OCI-LY1 (cell line): ENCODE measurements around the gene TMEM44.

Experiments used
- EZH2 ChIP-seq: fragments of 200-600 bp; sonication (generic), shearing (Covaris generic); IDR thresholded peaks from 2 replicates; pipeline ENCODE4 v1.8.0; 2017; ENCODE audit warnings: borderline replicate concordance, mixed run types, mild to moderate bottlenecking, antibody characterized with exemption, low read length, moderate library complexity, mixed read lengths
- TF ChIP-seq, protein P1 (sequence below): fragments of 200-600 bp; sonication (generic), shearing (Covaris generic); IDR thresholded peaks from 2 replicates; pipeline ENCODE4 v1.5.1; 2017; ENCODE audit warnings: mild to moderate bottlenecking, antibody characterized with exemption, low read length, moderate library complexity, mixed read lengths

DNA sequence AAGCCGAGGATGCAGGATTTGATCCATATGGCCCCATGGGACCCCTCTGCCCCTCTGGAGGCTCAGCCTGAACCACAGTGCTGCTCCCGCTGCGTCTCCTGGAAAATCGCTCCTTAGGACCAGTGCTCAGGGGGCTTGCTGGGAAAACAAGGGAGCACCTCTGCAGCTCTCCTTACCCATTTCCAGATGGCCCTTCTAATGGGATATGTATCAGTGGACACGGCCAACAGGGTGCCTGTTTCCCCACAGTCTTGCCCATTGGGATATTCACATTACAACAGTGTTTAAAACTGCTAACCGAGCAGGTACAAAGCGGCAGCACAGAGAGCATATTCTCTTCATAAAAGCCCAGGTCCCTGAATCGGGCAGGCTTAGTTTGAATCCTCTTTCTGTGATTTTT is 27.1 kb downstream of the TMEM44 start:
- TF ChIP-seq EZH2 = no peak
- TF ChIP-seq, protein P1, sequence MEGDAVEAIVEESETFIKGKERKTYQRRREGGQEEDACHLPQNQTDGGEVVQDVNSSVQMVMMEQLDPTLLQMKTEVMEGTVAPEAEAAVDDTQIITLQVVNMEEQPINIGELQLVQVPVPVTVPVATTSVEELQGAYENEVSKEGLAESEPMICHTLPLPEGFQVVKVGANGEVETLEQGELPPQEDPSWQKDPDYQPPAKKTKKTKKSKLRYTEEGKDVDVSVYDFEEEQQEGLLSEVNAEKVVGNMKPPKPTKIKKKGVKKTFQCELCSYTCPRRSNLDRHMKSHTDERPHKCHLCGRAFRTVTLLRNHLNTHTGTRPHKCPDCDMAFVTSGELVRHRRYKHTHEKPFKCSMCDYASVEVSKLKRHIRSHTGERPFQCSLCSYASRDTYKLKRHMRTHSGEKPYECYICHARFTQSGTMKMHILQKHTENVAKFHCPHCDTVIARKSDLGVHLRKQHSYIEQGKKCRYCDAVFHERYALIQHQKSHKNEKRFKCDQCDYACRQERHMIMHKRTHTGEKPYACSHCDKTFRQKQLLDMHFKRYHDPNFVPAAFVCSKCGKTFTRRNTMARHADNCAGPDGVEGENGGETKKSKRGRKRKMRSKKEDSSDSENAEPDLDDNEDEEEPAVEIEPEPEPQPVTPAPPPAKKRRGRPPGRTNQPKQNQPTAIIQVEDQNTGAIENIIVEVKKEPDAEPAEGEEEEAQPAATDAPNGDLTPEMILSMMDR = no peak
